KG1 (cell line): ENCODE results near the gene SLC25A51.

Source experiments
- DNase-seq: peaks from one replicate; lab custom pipeline; 2025; lab: John Stamatoyannopoulos, UW

SLC25A51 gene

DNA sequence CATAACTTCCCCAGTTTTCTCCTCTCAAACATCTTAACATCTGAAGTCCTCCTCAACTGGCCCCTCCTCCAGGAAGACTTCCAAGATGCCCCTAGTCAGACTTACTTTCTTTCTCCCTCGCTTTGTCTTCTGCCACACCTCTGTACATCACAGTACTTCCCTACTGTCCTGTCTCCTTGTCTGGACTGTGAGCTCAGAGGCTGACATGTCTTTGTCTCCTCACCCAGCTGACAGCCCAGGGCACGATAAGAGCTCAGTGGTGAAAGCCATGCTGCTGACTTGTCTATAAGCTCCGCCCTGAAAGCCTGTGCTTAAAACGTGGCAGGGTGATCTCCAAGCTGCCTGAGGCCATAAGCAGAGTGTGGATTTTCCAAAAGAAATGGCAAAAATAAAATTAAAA lies 33.0 kb upstream of the SLC25A51 start:
- DNase-seq: no peak

- no peak for DNase-seq
Observed at GRCh38 chr9:37936376-37936775, 32.4 kb upstream of the SLC25A51 start.

DNA sequence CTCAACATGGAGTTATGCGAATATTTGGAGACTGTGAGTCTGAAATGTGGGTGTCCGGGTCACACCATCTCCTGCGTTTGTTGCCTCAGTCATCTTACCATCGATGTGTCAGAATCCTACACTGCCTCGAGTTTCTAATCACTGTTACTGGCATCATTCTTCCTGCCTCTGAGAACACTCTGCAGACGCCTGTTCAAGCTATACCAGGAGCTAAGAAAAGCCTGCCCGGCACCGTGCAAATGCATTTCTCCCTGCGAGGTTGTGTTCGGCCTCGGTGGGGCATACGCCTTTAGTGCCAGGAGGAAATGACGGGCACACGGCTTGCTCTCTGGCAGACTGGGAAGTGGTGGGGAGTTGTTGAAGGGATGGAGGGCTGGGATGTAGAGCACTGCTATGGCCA lies 31.2 kb upstream of the SLC25A51 start:
- no peak for DNase-seq

- no peak for DNase-seq
Observed at GRCh38 chr9:37931592-37931991, 27.7 kb upstream of the SLC25A51 start.

DNA sequence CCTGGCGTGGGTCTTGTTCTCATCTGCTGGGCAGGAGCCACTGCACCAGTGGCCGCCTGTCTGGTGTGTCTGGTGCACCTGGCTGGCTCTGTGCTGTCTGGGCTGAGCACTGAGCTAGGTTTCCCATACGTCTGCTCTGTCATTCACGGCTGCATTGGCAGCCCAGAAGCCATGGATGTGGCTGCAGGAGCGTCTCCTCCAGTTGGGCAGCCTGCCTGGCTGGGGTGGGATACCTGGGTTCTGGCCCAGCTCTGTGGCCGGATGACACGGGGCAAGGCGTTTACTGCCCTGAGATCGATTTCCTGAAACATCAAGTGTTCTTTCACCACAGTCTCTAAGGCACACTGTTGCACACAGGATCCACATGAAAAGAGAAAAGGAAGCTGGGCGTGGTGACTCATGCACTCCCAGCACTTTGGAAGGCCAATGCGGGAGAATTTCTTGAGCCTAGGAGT lies 25.5 kb upstream of the SLC25A51 start:
- no peak for DNase-seq

DNA sequence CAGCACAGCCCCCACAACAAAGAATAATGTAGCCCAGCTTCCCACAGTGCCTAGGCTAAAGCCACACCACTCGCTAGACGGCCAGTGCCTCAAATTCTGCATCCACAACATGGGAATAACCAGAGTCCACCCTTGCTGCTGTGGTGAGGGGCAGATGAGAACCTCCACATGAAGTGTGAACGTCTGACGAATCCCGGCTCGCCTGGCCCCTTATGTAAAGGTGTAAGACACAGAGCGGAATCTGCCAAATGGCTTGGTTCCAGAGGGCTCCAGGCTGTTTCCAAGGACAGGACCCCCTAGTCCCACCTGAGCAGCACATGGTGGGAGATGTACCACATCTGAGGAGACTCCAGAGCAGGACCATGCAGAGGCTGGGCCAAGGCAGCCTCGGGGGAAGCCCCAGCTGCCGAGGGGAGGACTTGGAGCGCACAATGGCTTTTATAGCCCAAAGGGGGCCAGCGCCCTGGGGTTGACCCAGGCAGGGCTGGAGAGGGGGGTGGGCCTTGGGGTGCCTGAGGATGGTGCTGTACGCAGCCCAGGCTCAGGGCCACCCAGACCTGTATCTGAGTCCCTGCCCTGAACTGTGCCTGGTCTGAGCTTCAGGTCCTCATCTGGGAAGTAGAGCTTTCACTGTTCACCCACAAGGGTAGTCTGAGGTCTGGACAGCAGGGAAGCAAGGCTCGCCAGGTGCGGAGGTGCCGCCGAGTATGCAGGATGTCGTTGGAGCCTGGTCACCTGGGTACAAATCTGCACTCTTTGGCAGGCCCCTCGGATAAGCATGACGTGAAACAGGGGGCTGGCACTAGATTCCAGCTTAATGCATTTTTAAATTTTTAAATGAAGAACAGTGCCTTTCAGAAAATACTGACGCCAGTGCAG lies 24.9 kb upstream of the SLC25A51 start:
- DNase-seq: no peak

GRCh38 chr9:37927601-37928551 lies 23.9 kb upstream of the SLC25A51 start:
- no peak for DNase-seq

GRCh38 chr9:37927132-37927531 lies 23.2 kb upstream of the SLC25A51 start:
- DNase-seq: no peak

DNA sequence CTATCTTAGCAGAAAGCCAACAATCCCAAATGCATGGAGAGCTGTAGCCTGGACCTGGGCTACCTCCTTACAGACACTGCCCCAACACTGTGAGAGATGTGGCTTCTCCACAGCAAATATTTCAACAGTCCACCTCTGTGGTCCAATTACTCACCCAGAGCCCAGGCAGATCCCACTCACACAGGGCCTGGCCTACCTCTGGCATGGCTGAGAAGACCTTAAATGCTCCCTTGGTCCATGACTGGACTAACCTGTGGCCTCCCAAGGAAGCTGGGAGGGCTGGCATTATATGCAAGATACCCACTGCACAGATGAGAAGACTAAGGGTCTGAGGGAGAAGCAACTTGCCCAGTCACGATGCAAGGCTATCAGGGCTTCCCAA lies 22.8 kb upstream of the SLC25A51 start:
- DNase-seq: no peak

GRCh38 chr9:37925786-37926736 lies 22.1 kb upstream of the SLC25A51 start:
- DNase-seq: no peak

- no peak for DNase-seq
Observed at GRCh38 chr9:37925006-37925405, 21.1 kb upstream of the SLC25A51 start.

DNA sequence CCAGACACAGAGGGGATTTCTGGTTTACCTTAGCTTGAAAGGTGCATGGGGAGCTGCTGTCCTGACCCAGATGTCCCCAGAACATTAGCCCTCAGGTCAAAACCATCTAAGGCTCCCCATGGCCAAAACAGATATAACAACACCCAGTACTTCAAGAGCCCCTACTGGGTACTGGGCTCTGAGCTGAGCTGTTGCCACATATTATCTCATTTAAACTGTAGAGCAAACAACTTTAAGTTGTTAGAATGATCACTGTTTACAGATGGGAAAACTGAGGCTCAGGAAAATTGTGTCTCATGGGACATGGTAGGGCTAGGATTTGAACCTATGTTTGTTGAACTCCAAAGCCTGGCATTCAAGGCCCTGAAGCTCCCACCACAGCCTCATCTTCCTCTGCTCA lies 20.6 kb upstream of the SLC25A51 start:
- no peak for DNase-seq

- DNase-seq: no peak
Observed at GRCh38 chr9:37923796-37924427, 20.0 kb upstream of the SLC25A51 start.

GRCh38 chr9:37923118-37923795 lies 19.3 kb upstream of the SLC25A51 start:
- DNase-seq: no peak

- DNase-seq: no peak
Observed at GRCh38 chr9:37922363-37923117, 18.6 kb upstream of the SLC25A51 start.

GRCh38 chr9:37921546-37922300 lies 17.8 kb upstream of the SLC25A51 start:
- no peak for DNase-seq

- DNase-seq: no peak
Observed at GRCh38 chr9:37921168-37921510, 17.2 kb upstream of the SLC25A51 start.

DNA sequence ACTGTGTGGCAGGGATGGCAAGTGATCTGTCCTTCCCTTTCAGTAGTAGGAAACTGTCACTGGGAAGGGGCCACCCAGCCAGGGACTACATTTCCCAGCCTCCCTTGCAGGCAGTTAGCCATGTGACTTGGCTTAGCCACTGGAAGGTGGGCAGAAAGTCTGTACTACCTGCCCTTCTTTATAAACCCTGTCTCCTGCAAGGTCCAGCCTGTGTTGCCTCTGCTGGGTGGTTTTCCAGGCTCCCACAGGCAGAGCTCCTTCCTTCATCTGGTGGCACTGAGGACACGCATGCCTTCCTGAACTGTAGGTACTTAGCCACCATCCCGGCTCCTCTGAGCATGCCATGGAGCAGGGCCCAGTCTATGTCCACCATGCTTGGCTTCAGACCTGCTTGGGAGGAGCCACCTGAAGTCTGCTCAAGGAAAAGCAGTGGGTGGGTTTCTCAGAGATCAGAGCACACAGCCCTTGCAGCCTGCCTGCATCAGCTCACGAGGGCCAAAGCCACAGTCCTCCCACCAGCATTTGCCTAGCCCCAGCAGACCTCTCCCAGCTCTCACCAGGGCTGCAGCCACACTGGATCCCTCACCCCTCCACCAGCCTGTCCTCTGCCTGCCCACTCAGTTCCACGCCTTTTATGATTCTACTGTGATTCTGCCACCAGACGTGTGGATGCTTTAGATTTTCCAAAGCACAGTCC lies 16.7 kb upstream of the SLC25A51 start:
- DNase-seq: no peak

DNA sequence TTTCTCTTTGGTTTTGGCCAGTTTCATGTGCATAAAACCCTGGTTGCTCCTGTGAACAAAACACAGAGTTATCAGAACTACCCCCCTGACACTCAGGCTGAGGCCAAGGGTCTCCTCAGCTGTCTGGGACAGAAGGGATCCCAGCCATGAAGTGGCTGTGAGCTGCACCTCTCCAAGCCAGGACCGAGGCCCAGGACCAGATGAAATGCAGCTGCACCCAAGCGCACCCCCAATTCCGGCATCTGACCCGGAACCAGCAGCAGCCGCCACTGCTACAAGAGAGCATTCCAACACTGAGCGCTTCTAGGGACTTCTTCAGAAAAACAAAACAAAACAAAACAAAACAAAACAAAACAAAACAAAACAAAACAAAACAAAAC lies 16.0 kb upstream of the SLC25A51 start:
- no peak for DNase-seq
